Large intestine (tissue), 3 donors: ENCODE results near the gene IGFBP6. TPM values are rescaled to one million over a fixed set of nuclear protein-coding genes. Genes with fewer than 3 reads are reported as not detected.
"Not testable (repeated sequence)": the region's sequence is repeated elsewhere in the genome, so short reads cannot be mapped to it uniquely, and the experiment has no call there.

Experiments used
- DNase-seq, 2 donors: peaks; one replicate each; pipeline versions ENCODE4 v3.0.0 to v3.0.0-alpha.2; 2013
- H3K27ac ChIP-seq: one replicate; pipeline ENCODE4 v1.5.1; 2013; ENCODE audit warnings: low read length
- H3K27me3 ChIP-seq: 2 replicates; pipeline ENCODE4 v1.6.1; 2013; ENCODE audit warnings: low read length; ENCODE audit not compliant: control insufficient read depth, insufficient read depth
- H3K36me3 ChIP-seq: 2 replicates; pipeline ENCODE4 v1.6.1; 2013; ENCODE audit warnings: low read length; ENCODE audit not compliant: control insufficient read depth, insufficient read depth
- H3K4me1 ChIP-seq: one replicate; pipeline ENCODE4 v1.6.1; 2013; ENCODE audit warnings: low read length; ENCODE audit not compliant: control insufficient read depth, insufficient read depth
- H3K4me3 ChIP-seq: one replicate; pipeline ENCODE4 v1.5.1; 2013; ENCODE audit warnings: low read length
- H3K9me3 ChIP-seq: one replicate; pipeline ENCODE4 v1.6.1; 2013; ENCODE audit warnings: mild to moderate bottlenecking, low read depth, low read length, moderate library complexity; ENCODE audit not compliant: control insufficient read depth
- WGBS: methylation state at CpG from one replicate; pipeline ENCODE4 v1.1.5; 2013; ENCODE audit warnings: low lambda C conversion rate; ENCODE audit not compliant: insufficient coverage; 5-methylcytosine and 5-hydroxymethylcytosine counted together
- polyA plus RNA-seq: library from polyadenylated mRNA; unstranded; fragments of 120-200 nt; gene quantifications from one replicate; pipeline ENCODE4 v1.2.1, GENCODE V29; 2013

The IGFBP6 gene
- polyA plus RNA-seq, 1 donor: 19.7 TPM

- Histone ChIP-seq H3K27ac (peak overlapping the region; percentile 85), H3K36me3 (peaks cover 14% of the 10 kb centered on the region), H3K4me1 (peaks cover 23% of the 10 kb centered on the region)
- not testable (repeated sequence) for H3K27me3 ChIP-seq, H3K4me3 ChIP-seq, H3K9me3 ChIP-seq
- 45% methylated on average over 2 of the region's 7 CpGs for WGBS
- peak in 1 of 2 donors; percentile 16 for DNase-seq
Observed at GRCh38 chr12:53112431-53112830, 15.0 kb downstream of the IGFBP6 start.

- Histone ChIP-seq H3K36me3 (peaks cover 16% of the 10 kb centered on the region), H3K27me3 (no peaks in the 10 kb centered on the region), H3K4me3 (peak overlapping the region; percentile 31), H3K27ac (peak overlapping the region; percentile 85), H3K4me1 (peaks cover 29% of the 10 kb centered on the region), H3K9me3 (no peaks in the 10 kb centered on the region)
- peak in 1 of 2 donors; percentile 63 for DNase-seq
- WGBS: 23% methylated on average over 3 of the region's 12 CpGs
Observed at GRCh38 chr12:53113136-53113705, 15.8 kb downstream of the IGFBP6 start.

GRCh38 chr12:53113951-53114350, 16.5 kb downstream of the IGFBP6 start:
- Histone ChIP-seq H3K27ac (peak overlapping the region; percentile 40), H3K4me3 (no peak overlapping the region), H3K9me3 (no peaks in the 10 kb centered on the region), H3K27me3 (no peaks in the 10 kb centered on the region), H3K36me3 (peaks cover 17% of the 10 kb centered on the region), H3K4me1 (peaks cover 36% of the 10 kb centered on the region)
- DNase-seq: peak in 1 of 2 donors; percentile 44

GRCh38 chr12:53115112-53115890, 17.8 kb downstream of the IGFBP6 start:
- no CpG with 5 or more reads among the region's 33 CpGs for WGBS
- peaks cover 38% of the 10 kb centered on the region for H3K4me1 ChIP-seq

GRCh38 chr12:53115891-53116648, 18.6 kb downstream of the IGFBP6 start:
- DNase-seq: no peak
- Histone ChIP-seq H3K4me1 (peaks cover 38% of the 10 kb centered on the region), H3K27ac (no peak overlapping the region), H3K4me3 (no peak overlapping the region), H3K36me3 (peaks cover 24% of the 10 kb centered on the region), H3K27me3 (no peaks in the 10 kb centered on the region), H3K9me3 (no peaks in the 10 kb centered on the region)
- WGBS: no CpG with 5 or more reads among the region's 8 CpGs

More at GRCh38 chr12:53115112-53115890, 17.8 kb downstream of the IGFBP6 start:
- no peaks in the 10 kb centered on the region for H3K27me3 ChIP-seq
- DNase-seq: no peak
- peak overlapping the region; percentile 27 for H3K27ac ChIP-seq
- H3K4me3 ChIP-seq: no peak overlapping the region
- peaks cover 24% of the 10 kb centered on the region for H3K36me3 ChIP-seq
- H3K9me3 ChIP-seq: no peaks in the 10 kb centered on the region

- DNase-seq: peak; percentile 70 to 81
- peaks cover 30% of the 10 kb centered on the region for H3K36me3 ChIP-seq
- H3K27me3 ChIP-seq: no peaks in the 10 kb centered on the region
- H3K27ac ChIP-seq: peak overlapping the region; percentile 64
- WGBS: no CpG with 5 or more reads among the region's 8 CpGs
- no peak overlapping the region for H3K4me3 ChIP-seq
- H3K9me3 ChIP-seq: no peaks in the 10 kb centered on the region
- H3K4me1 ChIP-seq: peaks cover 31% of the 10 kb centered on the region
Observed at GRCh38 chr12:53118751-53119300, 21.4 kb downstream of the IGFBP6 start.

GRCh38 chr12:53120685-53121525, 23.4 kb downstream of the IGFBP6 start:
- WGBS: 100% methylated on average over 1 of the region's 12 CpGs
- Histone ChIP-seq H3K4me3 (no peak overlapping the region), H3K27ac (no peak overlapping the region), H3K9me3 (no peaks in the 10 kb centered on the region), H3K36me3 (peaks cover 35% of the 10 kb centered on the region), H3K4me1 (peaks cover 17% of the 10 kb centered on the region), H3K27me3 (no peaks in the 10 kb centered on the region)
- DNase-seq: no peak

- Histone ChIP-seq H3K27ac (no peak overlapping the region), H3K4me3 (no peak overlapping the region), H3K36me3 (peaks cover 25% of the 10 kb centered on the region), H3K9me3 (no peaks in the 10 kb centered on the region), H3K4me1 (peaks cover 12% of the 10 kb centered on the region), H3K27me3 (no peaks in the 10 kb centered on the region)
- no CpG with 5 or more reads among the region's 10 CpGs for WGBS
- no peak for DNase-seq
Observed at GRCh38 chr12:53122961-53123468, 25.5 kb downstream of the IGFBP6 start.

- H3K9me3 ChIP-seq: no peaks in the 10 kb centered on the region
- WGBS: 93% methylated on average over 3 of the region's 16 CpGs
- no peaks in the 10 kb centered on the region for H3K27me3 ChIP-seq
- no peak for DNase-seq
- H3K4me3 ChIP-seq: no peak overlapping the region
- H3K27ac ChIP-seq: no peak overlapping the region
- peaks cover 4% of the 10 kb centered on the region for H3K4me1 ChIP-seq
- peaks cover 25% of the 10 kb centered on the region for H3K36me3 ChIP-seq
Observed at GRCh38 chr12:53123578-53124351, 26.3 kb downstream of the IGFBP6 start.
